Astrocyte of the cerebellum (primary cell): Measurements from ENCODE around the gene EIF1B.
A peak's percentile ranks its signal among the peaks of the same experiment; 100 is the strongest.

Experiments used
- DNase-seq: peaks from one replicate; pipeline ENCODE4 v3.0.0-alpha.2; 2011; ENCODE audit warnings: low read depth
- H3K4me3 ChIP-seq: 2 replicates; pipeline ENCODE4 v1.5.1; 2011; ENCODE audit warnings: mild to moderate bottlenecking, low read depth, low read length, moderate library complexity
- CTCF ChIP-seq: IDR thresholded peaks from 2 replicates; pipeline ENCODE4 v1.5.1; 2012; ENCODE audit warnings: low read length, low read depth, moderate library complexity, mild to moderate bottlenecking; ENCODE audit errors: missing control alignments
- in situ Hi-C: cut with HindIII; loops from 2 replicates; pipeline ENCODE4 v1.10.0; 2017; ENCODE audit warnings: low sequenced_read_pairs

Gene EIF1B

GRCh38 chr3:40313975-40314860 lies 4.7 kb downstream of the EIF1B start:
- H3K4me3 ChIP-seq: no peak overlapping the region
- in situ Hi-C loops: no loop called here
- DNase-seq: no peak
- no peak for TF ChIP-seq CTCF

GRCh38 chr3:40317061-40317855 lies 7.8 kb downstream of the EIF1B start:
- in situ Hi-C loops: no loop called here
- no peak overlapping the region for H3K4me3 ChIP-seq
- DNase-seq: peak; percentile 55
- peak; percentile 82 for TF ChIP-seq CTCF

- DNase-seq: no peak
- no peak for TF ChIP-seq CTCF
- H3K4me3 ChIP-seq: no peak overlapping the region
- in situ Hi-C loops: no loop called here
Observed at GRCh38 chr3:40321818-40322217, 12.3 kb downstream of the EIF1B start.

GRCh38 chr3:40323946-40324345 lies 14.4 kb downstream of the EIF1B start:
- DNase-seq: no peak
- in situ Hi-C loops: no loop called here
- no peak overlapping the region for H3K4me3 ChIP-seq
- TF ChIP-seq CTCF: no peak

- H3K4me3 ChIP-seq: no peak overlapping the region
- in situ Hi-C loops: no loop called here
- no peak for DNase-seq
- TF ChIP-seq CTCF: no peak
Observed at GRCh38 chr3:40324621-40325020, 15.1 kb downstream of the EIF1B start.

GRCh38 chr3:40325465-40325864 lies 16.0 kb downstream of the EIF1B start:
- TF ChIP-seq CTCF: no peak
- in situ Hi-C loops: no loop called here
- DNase-seq: no peak

More at GRCh38 chr3:40325465-40325864, 16.0 kb downstream of the EIF1B start:
- H3K4me3 ChIP-seq: no peak overlapping the region
